A549 (cell line): Measurements from ENCODE around the gene TRMT11.

ENCODE experiments used
- MAFK ChIP-seq: fragments of 450-650 bp; IDR thresholded peaks from 2 replicates; pipeline ENCODE4 v1.6.1; 2014; ENCODE audit not compliant: partially characterized antibody
- TF ChIP-seq, protein P1 (sequence below): fragments of >200 bp; sonication (Bioruptor Twin); formaldehyde crosslinking; IDR thresholded peaks from 3 replicates; pipeline ENCODE4 v1.5.1; 2016

DNA sequence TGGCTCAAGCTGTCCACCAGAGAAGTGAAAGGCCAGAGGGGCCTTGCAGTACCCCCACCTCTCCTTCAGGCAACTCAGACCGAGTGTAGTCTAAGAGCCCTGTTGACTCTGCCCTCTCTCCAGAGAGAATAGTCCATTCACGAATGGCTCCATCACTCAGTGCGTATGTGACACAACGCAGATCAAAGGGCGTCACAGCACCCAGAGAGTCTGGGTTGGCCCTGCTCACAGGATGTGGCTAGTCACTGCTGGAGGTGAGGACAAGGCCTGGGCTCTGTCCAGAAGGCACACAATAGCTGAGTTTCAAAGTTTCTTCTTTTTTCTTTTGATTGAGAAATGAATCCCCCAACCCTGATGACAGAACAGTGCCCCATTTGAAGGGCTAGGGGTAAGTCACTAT is 74.1 kb downstream of the TRMT11 start:
- no peak for TF ChIP-seq MAFK
- TF ChIP-seq, protein P1, sequence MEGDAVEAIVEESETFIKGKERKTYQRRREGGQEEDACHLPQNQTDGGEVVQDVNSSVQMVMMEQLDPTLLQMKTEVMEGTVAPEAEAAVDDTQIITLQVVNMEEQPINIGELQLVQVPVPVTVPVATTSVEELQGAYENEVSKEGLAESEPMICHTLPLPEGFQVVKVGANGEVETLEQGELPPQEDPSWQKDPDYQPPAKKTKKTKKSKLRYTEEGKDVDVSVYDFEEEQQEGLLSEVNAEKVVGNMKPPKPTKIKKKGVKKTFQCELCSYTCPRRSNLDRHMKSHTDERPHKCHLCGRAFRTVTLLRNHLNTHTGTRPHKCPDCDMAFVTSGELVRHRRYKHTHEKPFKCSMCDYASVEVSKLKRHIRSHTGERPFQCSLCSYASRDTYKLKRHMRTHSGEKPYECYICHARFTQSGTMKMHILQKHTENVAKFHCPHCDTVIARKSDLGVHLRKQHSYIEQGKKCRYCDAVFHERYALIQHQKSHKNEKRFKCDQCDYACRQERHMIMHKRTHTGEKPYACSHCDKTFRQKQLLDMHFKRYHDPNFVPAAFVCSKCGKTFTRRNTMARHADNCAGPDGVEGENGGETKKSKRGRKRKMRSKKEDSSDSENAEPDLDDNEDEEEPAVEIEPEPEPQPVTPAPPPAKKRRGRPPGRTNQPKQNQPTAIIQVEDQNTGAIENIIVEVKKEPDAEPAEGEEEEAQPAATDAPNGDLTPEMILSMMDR: no peak
